ENCODE results near the gene NWD2.

DNA sequence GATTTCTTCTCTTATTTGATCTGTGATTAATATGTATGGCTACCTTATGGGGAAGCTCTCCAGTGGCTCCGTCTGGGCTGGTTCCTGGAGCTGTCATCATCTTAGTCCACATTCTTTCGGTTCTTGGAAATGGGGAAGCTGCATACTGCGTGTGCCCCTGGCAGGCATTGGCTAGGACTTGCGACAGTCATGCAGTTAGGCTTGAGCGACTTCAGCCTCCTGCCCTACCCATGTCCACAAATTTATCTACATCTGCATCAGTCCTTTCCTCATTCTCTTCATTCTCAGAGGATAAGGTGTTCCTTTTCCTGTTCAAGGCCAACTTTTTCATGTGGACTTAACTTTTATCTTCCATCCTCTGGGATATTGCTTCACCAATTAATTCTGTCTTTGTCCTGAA is 227.4 kb downstream of the NWD2 start:
- no peak for TF ChIP-seq CTCF (conservative IDR thresholded peaks at IDR 0.05 in 1 of 2, IDR thresholded peaks at IDR 0.05 in 1 of 2; ENCODE audit: extremely low read depth in 1 of 2, insufficient read depth in 1 of 2, low read depth in 1 of 2, low read length in 2 of 2)
- TF ChIP-seq EZH2 (IDR thresholded peaks at IDR 0.05; ENCODE audit: borderline replicate concordance, low read length) = no peak

Data from mammary epithelial cell (primary cell).